SK-N-MC (cell line): ENCODE results near the gene C4orf50.

Experiments
- DNase-seq: peaks from one replicate; pipeline ENCODE4 v3.0.0-alpha.2; 2011; ENCODE audit warnings: low read depth, low spot score
- H3K27ac ChIP-seq: fragments of 200-600 bp; sonication (generic); 2 replicates; pipeline ENCODE4 v1.5.1; 2016; ENCODE audit warnings: mixed run types
- H3K36me3 ChIP-seq: fragments of 200-600 bp; sonication (generic); 2 replicates; pipeline ENCODE4 v1.6.1; 2017; ENCODE audit warnings: antibody characterized with exemption, low read length, mixed read lengths; ENCODE audit not compliant: insufficient read depth
- H3K4me3 ChIP-seq: fragments of 200-600 bp; sonication (generic); 2 replicates; pipeline ENCODE4 v1.5.1; 2016
- H3K9ac ChIP-seq: fragments of 200-600 bp; sonication (generic); 2 replicates; pipeline ENCODE4 v1.8.0; 2017; ENCODE audit warnings: mixed run types, mixed read lengths; ENCODE audit not compliant: insufficient read length
- H3K9me3 ChIP-seq: fragments of 200-600 bp; sonication (generic); 2 replicates; pipeline ENCODE4 v1.6.1; 2017; ENCODE audit warnings: low read depth, mild to moderate bottlenecking, antibody characterized with exemption, low read length, moderate library complexity, mixed read lengths
- EZH2 ChIP-seq: fragments of 200-600 bp; sonication (generic); IDR thresholded peaks from one replicate; pipeline ENCODE4 v1.6.1; 2017; ENCODE audit warnings: antibody characterized with exemption
- FOXP2 ChIP-seq: optimal IDR thresholded peaks from 2 replicates; pipeline ENCODE3; 2011; ENCODE audit warnings: mild to moderate bottlenecking, moderate library complexity; ENCODE audit not compliant: insufficient read depth; ENCODE audit errors: extremely low read length, control extremely low read depth
- POLR2AphosphoS5 ChIP-seq: IDR thresholded peaks from 2 replicates; pipeline ENCODE4 v1.6.1; 2012; ENCODE audit warnings: mild to moderate bottlenecking, low read depth, low read length, borderline replicate concordance

Gene C4orf50

GRCh38 chr4:5851637-5852301, 166.5 kb downstream of the C4orf50 start:
- H3K36me3 ChIP-seq = no peaks in the 10 kb centered on the region
- DNase-seq = no peak
- TF ChIP-seq FOXP2 = no peak
- TF ChIP-seq EZH2 = no peak
- no peak for TF ChIP-seq POLR2AphosphoS5
- H3K4me3 ChIP-seq = no peak overlapping the region
- no peaks in the 10 kb centered on the region for H3K9me3 ChIP-seq
- no peak overlapping the region for H3K9ac ChIP-seq
- no peak overlapping the region for H3K27ac ChIP-seq
